ENCODE results near the gene PDLIM1. TPM values are rescaled to one million over a fixed set of nuclear protein-coding genes. Genes with fewer than 3 reads are reported as not detected.

The PDLIM1 gene
- total and polyA plus RNA-seq, 2 of the 8 experiments (the other 6 are each of a cell fraction or from before 2014, with no cell fraction given) = 169 to 245 TPM

DNA sequence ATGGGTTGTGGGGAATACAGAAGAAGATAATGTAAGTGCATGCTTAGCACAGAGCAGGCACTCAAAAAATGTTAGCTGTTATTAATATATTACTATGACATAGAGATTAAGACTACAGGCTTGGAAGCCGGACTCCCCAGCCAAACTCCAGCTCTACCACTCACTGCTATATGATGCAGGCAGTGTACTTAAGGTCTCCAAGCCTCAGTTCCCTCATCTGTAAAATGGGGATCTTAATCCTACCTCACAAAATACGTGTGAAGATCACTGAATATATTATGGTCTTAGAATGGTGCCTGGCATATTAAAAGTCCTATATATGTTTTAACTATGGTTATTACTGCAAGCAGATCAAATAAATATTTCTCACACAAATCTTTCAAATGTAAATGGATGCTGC, 5.2 kb downstream of the PDLIM1 start:
- ChIA-PET POLR2A (ENCODE audit: partially characterized antibody) (no interaction called here), CTCF (ENCODE audit: partially characterized antibody) (interaction anchor here (0.5 to 2.0 kb wide), 4 partner anchors 40 to 117 kb away, joined by 3 to 14 read pairs (median 3); no protein-coding TSS in a partner anchor)
- Histone ChIP-seq H2BK12ac (ENCODE audit: low read depth, low read length) (no peak overlapping the region), H4K8ac (ENCODE audit: extremely low read depth, insufficient read depth, low read length) (no peak overlapping the region), H3K79me2 (ENCODE audit: control insufficient read depth in 1 of 2, insufficient read depth in 2 of 2, low read length in 2 of 2) (peaks cover 48 to 93% of the 10 kb centered on the region in 2 experiments), H3K18ac (ENCODE audit: extremely low read depth, low read length) (no peak overlapping the region), H2BK5ac (ENCODE audit: low read depth, low read length) (no peak overlapping the region), H3K4me2 (ENCODE audit: insufficient read depth in 1 of 2, low read depth in 2 of 2, low read length in 2 of 2) (no peak overlapping the region), H3K23ac (ENCODE audit: insufficient read length) (no peak overlapping the region), H3K27ac (ENCODE audit: low read depth, low read length) (no peak overlapping the region), H4K5ac (ENCODE audit: insufficient read length, low read depth, low read length) (no peak overlapping the region), H3K79me1 (ENCODE audit: low read depth, low read length) (peaks cover 23% of the 10 kb centered on the region), H3K4me1 (replicated peaks in 1 of 4; ENCODE audit: control insufficient read depth in 3 of 4, insufficient read depth in 4 of 4, low read length in 3 of 4) (peaks cover 5 to 18% (median 9%) of the 10 kb centered on the region in 4 experiments; a peak in 6 of 7 replicates), H3K14ac (ENCODE audit: insufficient read length) (no peak overlapping the region), H2BK20ac (ENCODE audit: low read length) (no peak overlapping the region), H3K27me3 (replicated peaks in 1 of 4; ENCODE audit: control insufficient read depth in 3 of 4, extremely low read depth in 1 of 4, insufficient read depth in 3 of 4, low read length in 3 of 4) (no peaks in the 10 kb centered on the region), H3K4ac (replicated peaks; ENCODE audit: insufficient read length, low read depth, low read length) (no peak overlapping the region), H2AK5ac (ENCODE audit: low read depth, low read length) (no peak overlapping the region), H3K36me3 (ENCODE audit: control insufficient read depth in 2 of 4, insufficient read depth in 4 of 4, low read length in 3 of 4) (peaks cover 0 to 3% (median 0%) of the 10 kb centered on the region in 4 experiments; a peak in 1 of 8 replicates), H4K20me1 (replicated peaks in 1 of 2; ENCODE audit: control insufficient read depth in 1 of 2, insufficient read depth in 2 of 2, low read length in 2 of 2) (peaks cover 2 to 9% of the 10 kb centered on the region in 2 experiments), H3K9ac (replicated peaks in 1 of 4; ENCODE audit: extremely low read depth in 1 of 4, low read depth in 3 of 4, low read length in 3 of 4) (no peak overlapping the region), H3K56ac (replicated peaks; ENCODE audit: insufficient read length, low read depth, low read length) (no peak overlapping the region), H2AFZ (ENCODE audit: low read length) (no peak overlapping the region), H3K23me2 (ENCODE audit: low read depth, low read length) (peaks cover 3% of the 10 kb centered on the region; the same call in 1 of the 2 replicates), H3K4me3 (ENCODE audit: extremely low read depth in 1 of 4, insufficient read depth in 2 of 4, low read depth in 3 of 4, low read length in 4 of 4) (no peak overlapping the region), H2BK15ac (ENCODE audit: low read length) (no peak overlapping the region), H2BK120ac (replicated peaks; ENCODE audit: low read depth, low read length) (no peak overlapping the region), H4K91ac (replicated peaks; ENCODE audit: insufficient read length, low read length) (no peak overlapping the region), H3K9me3 (ENCODE audit: insufficient read depth in 2 of 2, low read depth in 1 of 2, low read length in 1 of 2) (no peaks in the 10 kb centered on the region)
- DNase-seq (ENCODE audit: low read depth in 1 of 2, low spot score in 2 of 2) (no peak), FAIRE-seq (no peak)
- WGBS, 2 experiments (ENCODE audit: extremely low coverage in 1 of 2, insufficient coverage in 1 of 2, insufficient read length in 1 of 2, insufficient replicate concordance in 2 of 2, low coverage in 1 of 2, low lambda C conversion rate in 2 of 2, missing lambda C conversion rate in 1 of 2) = 90% methylated on average over 2 of the region's 2 CpGs; no CpG with 5 or more reads in 1 of the 2 experiments
- TF ChIP-seq GABPA (IDR thresholded peaks at IDR 0.05; ENCODE audit: borderline replicate concordance, insufficient read depth, low read length) (no peak), RAD21 (IDR thresholded peaks at IDR 0.05 in 1 of 2, conservative IDR thresholded peaks at IDR 0.05 in 1 of 2; ENCODE audit: low read depth in 2 of 2, low read length in 2 of 2) (no peak), E2F6 (IDR thresholded peaks at IDR 0.05) (no peak), CTCF (IDR thresholded peaks at IDR 0.05; ENCODE audit: control extremely low read depth in 1 of 3, insufficient read depth in 1 of 3, low read depth in 1 of 3, low read length in 3 of 3) (no peak), MAX (IDR thresholded peaks at IDR 0.05) (no peak), KDM4A (IDR thresholded peaks at IDR 0.05; ENCODE audit: low read depth, low read length, severe bottlenecking) (no peak), EGR1 (IDR thresholded peaks at IDR 0.05; ENCODE audit: borderline replicate concordance, low read depth, low read length) (no peak), TCF12 (IDR thresholded peaks at IDR 0.05; ENCODE audit: low read depth, low read length) (no peak), SP2 (IDR thresholded peaks at IDR 0.05; ENCODE audit: low read length) (no peak)

Measured in H1 (cell line).